Right ventricle myocardium superior (tissue), 1 donor: ENCODE results near the gene TTC6. TPM values are rescaled to one million over a fixed set of nuclear protein-coding genes. Genes with fewer than 3 reads are reported as not detected.
A peak's percentile ranks its signal among the peaks of the same experiment; 100 is the strongest.

Experiments used
- ATAC-seq: fragments of 200-7000 bp; cut with Tn5 transposase; one replicate; pipeline ENCODE4 v1.9.1; 2020; ENCODE audit warnings: mild to moderate bottlenecking; ENCODE audit not compliant: poor library complexity
- DNase-seq: peaks from one replicate; pipeline ENCODE4 v3.0.0-alpha.2; 2020
- intact Hi-C: fragments of 100-400 bp; cut with DNase I; formaldehyde crosslinking; loops from one replicate; pipeline ENCODE4 v1.11.2; 2022
- total RNA-seq: library from RNA; stranded (reverse); fragmentation: NEBNext Ultra II Directional; extraction: Animal tissue kit (Norgen Biotek cat#: 25700); gene quantifications from one replicate; pipeline ENCODE4 v1.2.1, GENCODE V29; 2021
- donor health status: DM: no; HTN: yes; CAD: no; lungs with severe emphysema.

The TTC6 gene
- total RNA-seq, 1 donor from 2014 or later: not detected

GRCh38 chr14:37583358-37584210 lies 11.8 kb upstream of the TTC6 start:
- intact Hi-C loops: no loop called here
- DNase-seq (no peak), ATAC-seq (peak; percentile 22)

- intact Hi-C loops: no loop called here
- ATAC-seq: no peak
These were observed 11.0 kb upstream of the TTC6 start for GRCh38 chr14:37584211-37585100.

GRCh38 chr14:37585101-37585511 lies 10.3 kb upstream of the TTC6 start:
- ATAC-seq (no peak), DNase-seq (no peak)
- intact Hi-C loops: no loop called here

More at GRCh38 chr14:37584211-37585100, 11.0 kb upstream of the TTC6 start:
- no peak for DNase-seq

GRCh38 chr14:37585971-37586796 lies 9.2 kb upstream of the TTC6 start:
- no peak for DNase-seq
- intact Hi-C loops: no loop called here
- no peak for ATAC-seq

- intact Hi-C loops: no loop called here
- no peak for DNase-seq
- ATAC-seq: no peak
These were observed 8.7 kb upstream of the TTC6 start for GRCh38 chr14:37586797-37587130.

- ATAC-seq (no peak), DNase-seq (no peak)
- intact Hi-C loops: no loop called here
These were observed 8.2 kb upstream of the TTC6 start for GRCh38 chr14:37587131-37587803.

- no peak for ATAC-seq
- DNase-seq: no peak
- intact Hi-C loops: no loop called here
These were observed 7.4 kb upstream of the TTC6 start for GRCh38 chr14:37587881-37588666.

GRCh38 chr14:37588667-37588955 lies 6.8 kb upstream of the TTC6 start:
- intact Hi-C loops: no loop called here
- ATAC-seq (no peak), DNase-seq (no peak)

- ATAC-seq (no peak), DNase-seq (no peak)
- intact Hi-C loops: no loop called here
These were observed 6.3 kb upstream of the TTC6 start for GRCh38 chr14:37588956-37589714.

- intact Hi-C loops: no loop called here
- ATAC-seq (no peak), DNase-seq (no peak)
These were observed 5.6 kb upstream of the TTC6 start for GRCh38 chr14:37589715-37590427.

- DNase-seq (no peak), ATAC-seq (no peak)
- intact Hi-C loops: no loop called here
These were observed 4.8 kb upstream of the TTC6 start for GRCh38 chr14:37590428-37591139.

GRCh38 chr14:37591311-37591940 lies 4.0 kb upstream of the TTC6 start:
- peak; percentile 21 for ATAC-seq
- no peak for DNase-seq
- intact Hi-C loops: no loop called here

GRCh38 chr14:37591941-37592481 lies 3.4 kb upstream of the TTC6 start:
- ATAC-seq: no peak
- intact Hi-C loops: no loop called here
- DNase-seq: no peak

GRCh38 chr14:37592482-37593408 lies 2.7 kb upstream of the TTC6 start:
- intact Hi-C loops: no loop called here
- ATAC-seq (no peak), DNase-seq (no peak)
